GM21786 (cell line): ENCODE measurements around the gene FMO1.
"Not testable (repeated sequence)": the region's sequence is repeated elsewhere in the genome, so short reads cannot be mapped to it uniquely, and the experiment has no call there.

Experiments
- ATAC-seq: cut with Tn5 transposase; IDR thresholded peaks from one replicate; pipeline ENCODE4 v1.9.1; 2021; ENCODE audit not compliant: unreplicated experiment

The FMO1 gene

DNA sequence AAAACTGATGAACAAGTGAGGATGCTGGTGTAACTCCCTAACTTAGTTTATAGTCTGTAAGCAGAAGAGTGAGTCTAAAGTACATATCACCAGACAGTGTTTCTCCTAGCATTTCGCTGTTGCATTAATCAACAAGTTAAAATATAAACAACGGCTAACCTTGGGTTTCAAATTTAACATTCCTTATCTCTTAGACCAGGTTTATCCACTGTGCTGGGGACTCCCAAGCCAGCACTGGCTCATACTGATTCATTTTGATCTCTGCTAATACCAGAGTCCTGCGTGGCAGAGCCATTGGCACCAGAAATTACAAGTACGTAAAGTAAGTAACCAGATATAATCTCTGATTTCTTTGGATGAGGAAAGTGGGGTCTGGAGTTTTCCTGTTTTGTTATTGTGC lies at the start of gene FMO1:
Gene FMO1 (plus strand): TSS at position 193 of the 400 bp plus-strand sequence. CDS start 9,594 bp downstream, outside the sequence.
- ATAC-seq: no peak

DNA sequence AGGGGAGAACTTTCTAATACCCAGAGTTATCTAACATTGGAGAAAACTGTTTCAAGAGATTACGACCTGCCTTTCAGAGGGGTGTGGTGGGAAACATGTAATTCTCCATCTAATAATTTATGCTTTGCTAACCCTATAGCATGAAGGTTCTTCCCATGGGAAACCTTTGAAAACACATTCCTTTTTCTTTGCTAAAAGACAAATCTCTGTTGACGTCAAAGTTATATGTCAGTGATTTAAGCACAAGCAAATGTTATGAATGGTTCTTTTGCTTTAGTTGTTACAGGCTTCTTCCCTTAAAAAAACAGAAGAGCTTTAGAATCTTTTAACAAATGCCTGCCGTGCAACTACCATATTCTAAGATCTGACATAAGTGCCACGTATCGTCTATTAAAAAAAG lies 44.0 kb upstream of the FMO1 start:
- no peak for ATAC-seq

DNA sequence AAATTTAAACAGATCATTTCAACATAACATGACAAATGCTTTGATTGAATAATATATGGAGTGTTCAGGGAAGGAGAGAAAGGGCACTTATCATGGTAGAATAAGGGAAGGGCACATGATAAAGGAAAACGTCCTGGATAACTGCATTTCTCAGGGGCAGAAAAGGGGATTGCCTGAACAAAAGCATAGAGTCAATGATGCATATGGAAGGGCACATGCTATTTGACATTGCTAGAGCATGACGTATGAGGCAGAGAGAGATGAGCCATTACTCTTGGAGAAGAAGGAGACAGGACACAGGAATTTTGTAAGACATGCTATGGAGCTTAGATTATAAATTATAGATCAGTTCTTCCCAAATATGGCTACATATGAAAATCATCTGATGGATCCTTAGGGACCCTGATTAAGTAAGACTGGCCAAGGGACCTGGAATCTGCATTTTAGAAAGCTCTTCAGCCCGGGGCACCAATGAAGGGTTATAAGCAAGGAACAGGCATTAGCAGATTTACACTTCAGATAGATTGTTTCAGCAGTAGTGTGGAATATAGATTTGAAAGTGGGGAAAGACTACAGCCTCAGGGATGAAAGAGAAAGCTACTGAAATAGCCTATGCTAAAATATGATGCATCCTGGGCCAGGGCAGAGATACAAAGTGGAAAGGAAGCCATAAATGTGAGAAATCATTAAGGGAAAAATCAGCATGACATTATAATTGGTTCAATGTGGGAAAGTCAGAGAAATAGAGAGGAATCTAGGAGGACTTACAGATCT lies 41.9 kb upstream of the FMO1 start:
- no peak for ATAC-seq

DNA sequence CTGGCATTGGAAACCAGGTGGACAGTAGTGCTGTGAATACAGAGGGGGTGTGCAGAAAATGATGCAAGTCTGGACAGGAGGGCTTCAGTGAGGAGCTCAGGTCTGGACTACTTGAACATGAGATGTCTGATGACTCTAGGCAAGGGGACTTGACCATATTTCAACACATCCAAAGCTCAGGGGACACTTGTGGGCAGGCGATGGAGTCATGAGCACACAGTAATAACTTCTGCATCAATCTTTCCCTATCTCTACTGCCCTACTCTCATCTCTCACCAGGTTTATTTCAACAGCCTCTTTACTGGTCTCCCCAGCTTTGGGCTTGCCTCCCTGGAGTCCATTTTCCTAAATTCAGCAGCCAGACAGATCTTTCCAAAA lies 41.3 kb upstream of the FMO1 start:
- no peak for ATAC-seq

- no peak for ATAC-seq
Measured at GRCh38 chr1:171207377-171207776, 40.9 kb upstream of the FMO1 start.

DNA sequence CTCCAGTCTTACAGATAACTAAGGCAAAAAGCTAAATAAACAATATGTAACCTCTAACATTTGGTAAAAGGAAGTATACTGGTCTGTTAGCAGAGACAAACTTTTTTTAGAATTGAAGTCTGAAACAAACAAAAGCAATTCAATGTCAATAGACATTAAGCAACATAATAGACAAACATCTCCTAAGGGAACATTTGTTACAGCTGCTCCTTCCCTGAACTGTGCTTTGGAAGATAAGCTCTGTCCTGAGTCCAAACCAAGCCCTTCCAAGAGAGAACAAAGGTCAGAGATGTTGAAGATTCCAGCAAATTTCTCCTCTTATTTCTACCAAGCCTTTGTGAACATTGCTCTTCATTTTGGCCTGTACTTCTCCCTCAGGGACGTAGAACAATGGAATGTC lies 37.9 kb upstream of the FMO1 start:
- ATAC-seq: no peak

- ATAC-seq: no peak
Measured at GRCh38 chr1:171212607-171213351, 35.5 kb upstream of the FMO1 start.

DNA sequence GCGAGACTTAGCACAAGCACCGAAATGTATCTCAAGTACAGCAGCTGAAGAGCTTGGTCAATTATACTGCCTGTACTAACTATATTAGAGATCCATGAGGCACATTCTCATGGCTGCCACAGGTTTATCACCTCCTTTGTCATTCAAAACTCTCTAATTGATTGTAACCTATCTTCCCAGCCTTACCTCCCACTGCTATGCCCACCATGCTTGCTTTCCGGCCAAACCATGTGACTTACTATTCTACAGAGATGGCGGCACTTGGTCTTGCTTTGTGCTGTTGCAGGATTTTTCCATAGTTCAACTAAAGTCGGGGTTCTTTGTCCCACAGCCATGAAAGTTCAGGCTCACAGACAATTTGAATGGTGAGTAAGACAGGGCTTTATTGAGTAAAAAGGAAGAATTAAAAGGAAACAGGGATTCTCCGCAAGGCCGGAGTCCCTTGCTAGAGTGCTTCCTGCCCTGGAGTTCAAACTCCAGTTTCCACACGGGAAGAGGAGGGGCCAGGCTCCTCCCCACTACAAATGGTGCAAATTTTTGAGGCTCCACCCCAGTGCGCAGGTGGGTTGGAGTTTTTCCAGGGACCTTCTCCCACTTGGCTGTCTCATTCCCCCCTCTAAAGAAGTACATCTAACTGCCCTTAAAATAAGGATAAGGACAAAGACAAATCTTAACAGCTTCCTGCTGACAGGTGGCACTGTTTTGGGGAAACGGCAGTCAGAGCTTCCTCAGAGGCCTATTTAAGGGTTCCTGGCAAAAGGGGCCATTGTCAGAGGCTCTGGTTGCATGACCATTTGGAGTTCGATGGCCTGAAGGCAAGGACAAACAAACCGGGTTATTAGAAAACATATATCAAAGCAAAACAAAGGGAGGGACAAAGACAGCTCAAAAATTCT lies 34.5 kb upstream of the FMO1 start:
- no peak for ATAC-seq

DNA sequence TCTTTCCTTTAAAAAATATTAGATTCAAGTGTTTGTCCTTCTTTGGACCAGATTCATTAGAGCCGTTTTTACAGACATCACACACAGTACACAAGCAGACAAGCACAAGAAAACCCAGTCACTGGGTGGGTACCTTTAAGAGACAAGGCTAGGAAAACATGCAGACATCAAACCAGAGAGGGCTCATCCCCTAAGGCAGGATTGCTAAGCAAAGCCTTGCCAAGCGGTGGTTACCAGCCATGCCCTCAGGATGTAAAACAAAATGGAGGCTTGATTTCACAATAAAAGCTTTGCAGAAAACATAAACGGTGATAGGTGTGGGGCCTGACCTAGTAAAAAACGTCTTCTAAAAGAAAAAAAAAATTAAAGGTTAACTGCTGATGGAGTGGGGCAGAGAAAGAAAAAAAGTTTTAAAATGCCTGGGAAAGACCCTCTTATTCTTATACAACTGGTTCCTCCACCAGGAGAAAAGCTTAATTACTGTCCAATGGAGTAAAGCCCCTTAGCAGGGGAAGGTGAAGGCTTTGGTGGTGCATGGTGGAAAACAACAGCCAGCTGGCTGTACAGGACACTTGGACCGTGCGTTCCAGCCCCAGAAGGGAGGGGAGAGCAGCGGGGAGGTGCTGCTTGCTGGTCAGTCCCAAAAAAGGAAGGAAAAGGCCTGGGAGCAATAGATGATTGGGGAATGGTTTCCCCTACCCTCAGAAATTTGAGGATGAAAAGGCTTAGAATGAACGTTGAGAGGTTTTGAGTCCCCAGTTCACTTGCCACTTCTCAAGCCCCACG lies 30.4 kb upstream of the FMO1 start:
- no peak for ATAC-seq

GRCh38 chr1:171218661-171219060 lies 29.6 kb upstream of the FMO1 start:
- ATAC-seq: no peak

GRCh38 chr1:171219346-171220080 lies 28.8 kb upstream of the FMO1 start:
- ATAC-seq: no peak

DNA sequence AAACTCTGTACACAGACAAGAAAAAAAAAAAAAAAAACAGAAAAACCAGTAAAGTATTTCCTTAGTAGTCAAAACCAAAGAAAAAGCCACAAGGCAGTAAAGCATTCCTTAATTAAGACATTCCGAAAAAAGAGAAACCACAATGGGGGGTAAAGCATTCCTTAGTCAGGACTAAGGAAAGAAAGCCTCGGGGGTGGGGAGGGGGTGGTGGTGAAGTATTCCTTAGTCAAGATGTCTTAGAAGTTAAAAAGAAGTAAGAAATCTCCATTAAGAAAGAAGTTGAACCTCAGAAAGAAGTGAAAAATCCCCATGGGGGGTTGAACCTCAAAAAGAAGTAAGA lies 28.2 kb upstream of the FMO1 start:
- ATAC-seq: no peak

GRCh38 chr1:171220581-171221054 lies 27.7 kb upstream of the FMO1 start:
- no peak for ATAC-seq

- ATAC-seq: no peak
Measured at GRCh38 chr1:171221665-171222591, 26.4 kb upstream of the FMO1 start.

GRCh38 chr1:171222936-171223335 lies 25.4 kb upstream of the FMO1 start:
- ATAC-seq: no peak

DNA sequence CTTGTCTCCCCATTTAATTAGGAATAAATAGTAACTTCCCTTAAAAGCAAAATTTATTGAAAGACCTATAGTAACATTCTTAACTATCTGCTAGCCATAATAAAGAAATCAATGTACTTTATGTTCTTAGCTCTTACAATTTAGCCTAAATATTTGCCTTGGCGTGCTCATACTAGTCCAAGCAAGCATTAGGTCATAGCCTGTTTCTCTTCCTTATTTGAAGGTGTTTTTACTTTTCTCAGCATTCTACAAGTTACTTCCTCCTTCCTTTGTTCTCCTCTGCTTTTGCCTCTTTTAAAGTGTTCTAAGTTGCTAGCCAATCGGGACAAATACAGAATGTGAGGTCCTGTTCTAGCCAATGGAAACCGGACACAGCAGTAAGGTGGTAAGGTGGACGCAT lies 24.0 kb upstream of the FMO1 start:
- ATAC-seq: not testable (repeated sequence)

DNA sequence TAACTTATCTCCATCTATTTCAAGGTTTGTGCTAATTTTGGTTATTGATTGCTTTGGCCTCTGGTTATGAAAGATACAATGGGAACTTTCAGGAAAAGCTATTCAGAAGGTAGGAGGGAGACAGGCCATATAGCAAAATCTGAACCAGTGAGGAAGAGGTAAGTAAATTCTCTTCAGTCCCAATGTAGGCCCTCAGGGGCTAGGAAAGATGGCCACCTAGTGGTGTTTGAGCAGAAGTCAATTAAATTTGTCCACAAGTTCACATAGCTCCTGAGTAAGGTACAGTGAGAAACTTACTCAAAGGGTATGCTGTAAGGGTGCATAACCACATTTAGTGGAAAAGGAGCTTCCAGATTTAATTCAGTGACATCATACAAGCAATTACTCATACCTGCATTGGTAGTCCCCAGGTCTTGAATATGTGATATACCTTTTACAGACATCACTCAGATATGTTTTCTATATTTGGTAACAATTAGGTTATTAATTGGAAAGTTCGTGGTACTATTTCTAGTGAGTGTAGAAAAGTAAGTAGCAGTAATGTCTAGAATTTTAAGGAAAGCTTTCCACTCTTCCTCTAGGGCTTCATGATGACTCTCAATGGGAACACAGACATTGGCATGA lies 21.4 kb upstream of the FMO1 start:
- ATAC-seq: peak; percentile 87

DNA sequence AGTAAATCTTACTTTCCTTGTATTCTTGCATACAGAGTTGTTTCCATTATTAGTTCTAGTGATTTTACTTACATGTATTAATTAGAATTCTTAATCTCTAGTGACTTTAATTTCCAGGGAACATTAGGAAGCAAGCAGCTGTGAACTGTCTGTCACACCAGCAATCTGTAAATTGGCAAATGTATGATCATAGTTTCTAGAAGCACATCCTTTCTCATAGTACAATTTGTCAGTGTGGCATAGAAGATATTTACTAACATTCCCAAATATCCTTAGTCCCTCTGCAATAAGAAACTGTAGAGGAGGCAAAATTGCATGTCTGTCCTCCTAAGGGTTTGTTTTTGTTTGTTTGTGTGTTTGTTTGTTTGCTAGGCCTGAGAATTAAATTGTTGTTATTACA lies 17.0 kb upstream of the FMO1 start:
- ATAC-seq: no peak
